Measurements from ENCODE around the gene OTOR. TPM values are rescaled to one million over a fixed set of nuclear protein-coding genes. Genes with fewer than 3 reads are reported as not detected.

The OTOR gene
- total and polyA plus RNA-seq, 2 of the 8 experiments (the other 6 are each of a cell fraction or from before 2014, with no cell fraction given): not detected

- Histone ChIP-seq H3K9me3 (ENCODE audit: insufficient read depth in 2 of 2, low read depth in 1 of 2, low read length in 1 of 2) (0 out of 4 replicates have a peak, but pooled peaks cover 0 to 3% of the 10 kb centered on the region in 2 experiments), H3K4me2 (ENCODE audit: insufficient read depth in 1 of 2, low read depth in 2 of 2, low read length in 2 of 2) (peak within 1 kb of the TSS; percentile 87 to 90), H3K9ac (replicated peaks in 1 of 4; ENCODE audit: extremely low read depth in 1 of 4, low read depth in 3 of 4, low read length in 3 of 4) (peak within 1 kb of the TSS; percentile 90 to 98 (median 94)), H2BK15ac (ENCODE audit: low read length) (0 out of 2 replicates have a peak within 1 kb of the TSS, but pooled peaks have one; percentile 3), H2BK20ac (ENCODE audit: low read length) (no peak within 1 kb of the TSS), H3K79me2 (ENCODE audit: control insufficient read depth in 1 of 2, insufficient read depth in 2 of 2, low read length in 2 of 2) (peaks cover 13 to 45% of the 10 kb centered on the region in 2 experiments), H2BK5ac (ENCODE audit: low read depth, low read length) (peak within 1 kb of the TSS; percentile 92), H3K4ac (replicated peaks; ENCODE audit: insufficient read length, low read depth, low read length) (no peak within 1 kb of the TSS), H3K36me3 (ENCODE audit: control insufficient read depth in 2 of 4, insufficient read depth in 4 of 4, low read length in 3 of 4) (peaks cover 6 to 28% (median 17%) of the 10 kb centered on the region in 4 experiments; a peak in 7 of 8 replicates), H3K27me3 (replicated peaks in 1 of 4; ENCODE audit: control insufficient read depth in 3 of 4, extremely low read depth in 1 of 4, insufficient read depth in 3 of 4, low read length in 3 of 4) (peaks cover 0 to 1% (median 0%) of the 10 kb centered on the region in 4 experiments; a peak in 1 of 7 replicates), H3K79me1 (ENCODE audit: low read depth, low read length) (peaks cover 3% of the 10 kb centered on the region), H4K91ac (replicated peaks; ENCODE audit: insufficient read length, low read length) (peak within 1 kb of the TSS; percentile 75), H3K23me2 (ENCODE audit: low read depth, low read length) (peaks cover 7% of the 10 kb centered on the region), H4K5ac (ENCODE audit: insufficient read length, low read depth, low read length) (peak within 1 kb of the TSS; percentile 82), H2BK12ac (ENCODE audit: low read depth, low read length) (peak within 1 kb of the TSS; percentile 53; the same call in 1 of the 2 replicates), H3K4me1 (replicated peaks in 1 of 4; ENCODE audit: control insufficient read depth in 3 of 4, insufficient read depth in 4 of 4, low read length in 3 of 4) (peaks cover 0 to 4% (median 1%) of the 10 kb centered on the region in 4 experiments; a peak in 2 of 7 replicates), H3K14ac (ENCODE audit: insufficient read length) (no peak within 1 kb of the TSS), H3K27ac (ENCODE audit: low read depth, low read length) (peak within 1 kb of the TSS; percentile 92), H4K8ac (ENCODE audit: extremely low read depth, insufficient read depth, low read length) (peak within 1 kb of the TSS; percentile 98), H3K4me3 (ENCODE audit: extremely low read depth in 1 of 4, insufficient read depth in 2 of 4, low read depth in 3 of 4, low read length in 4 of 4) (peak within 1 kb of the TSS; percentile 98 to 100 (median 100)), H4K20me1 (replicated peaks in 1 of 2; ENCODE audit: control insufficient read depth in 1 of 2, insufficient read depth in 2 of 2, low read length in 2 of 2) (peaks cover 0 to 7% of the 10 kb centered on the region in 2 experiments), H3K23ac (ENCODE audit: insufficient read length) (no peak within 1 kb of the TSS), H2AK5ac (ENCODE audit: low read depth, low read length) (peak within 1 kb of the TSS; percentile 25; the same call in 1 of the 2 replicates), H3K18ac (ENCODE audit: extremely low read depth, low read length) (peak within 1 kb of the TSS; percentile 71; the same call in 1 of the 2 replicates), H2AFZ (ENCODE audit: low read length) (peak within 1 kb of the TSS; percentile 90), H3K56ac (replicated peaks; ENCODE audit: insufficient read length, low read depth, low read length) (peak within 1 kb of the TSS; percentile 60), H2BK120ac (replicated peaks; ENCODE audit: low read depth, low read length) (no peak within 1 kb of the TSS)
- POLR2A ChIA-PET (ENCODE audit: partially characterized antibody): interaction anchor here (1.3 to 2.0 kb wide), 4 partner anchors 9 to 15 kb away, joined by 3 to 8 read pairs (median 4); no protein-coding TSS in a partner anchor
- peak; percentile 83 for FAIRE-seq
- CTCF ChIA-PET (ENCODE audit: partially characterized antibody): no interaction called here
- 6% methylated on average over 54 of the region's 57 CpGs; no CpG with 5 or more reads in 1 of the 2 experiments for WGBS, 2 experiments (ENCODE audit: extremely low coverage in 1 of 2, insufficient coverage in 1 of 2, insufficient read length in 1 of 2, insufficient replicate concordance in 2 of 2, low coverage in 1 of 2, low lambda C conversion rate in 2 of 2, missing lambda C conversion rate in 1 of 2)
- DNase-seq (ENCODE audit: low read depth in 1 of 2, low spot score in 2 of 2): peak; percentile 84 to 91
- TF ChIP-seq EGR1 (IDR thresholded peaks at IDR 0.05; ENCODE audit: borderline replicate concordance, low read depth, low read length) (peak; percentile 91), HDAC2 (IDR thresholded peaks at IDR 0.05; ENCODE audit: borderline replicate concordance in 1 of 2, low read depth in 2 of 2, low read length in 2 of 2) (peak; percentile 35 to 85; a peak in 2 of 4 replicates), MAX (IDR thresholded peaks at IDR 0.05) (peak; percentile 87), EP300 (IDR thresholded peaks at IDR 0.05; ENCODE audit: borderline replicate concordance in 1 of 2, low read depth in 2 of 2, low read length in 2 of 2) (peak; percentile 11 to 82; a peak in 2 of 3 replicates), NRF1 (IDR thresholded peaks at IDR 0.05; ENCODE audit: low read depth, low read length) (peak; percentile 75), KDM4A (IDR thresholded peaks at IDR 0.05; ENCODE audit: low read depth, low read length, severe bottlenecking) (peak; percentile 83), SP1 (IDR thresholded peaks at IDR 0.05; ENCODE audit: low read depth, low read length) (peak; percentile 78), SAP30 (IDR thresholded peaks at IDR 0.05; ENCODE audit: insufficient read depth, insufficient replicate concordance, low read length) (peak; percentile 77), KDM5A (IDR thresholded peaks at IDR 0.05; ENCODE audit: low read length) (peak; percentile 64)
Measured at GRCh38 chr20:16729565-16730460, 18.3 kb upstream of the OTOR start, which contains the start of gene SNRPB2. SNRPB2 (plus strand) TSS chr20:16730026; CDS start chr20:16731703, 1,677 bp downstream.

Measured in H1 (cell line).